SK-N-SH (cell line): ENCODE results near the gene FAM219A. TPM values are rescaled to one million over a fixed set of nuclear protein-coding genes. Genes with fewer than 3 reads are reported as not detected.

Experiments used
- CTCF ChIA-PET: fragments of 300-600, 350-600 bp; formaldehyde crosslinking; extraction: SDS; loops from one replicate; lab custom pipeline; 2021; lab: Yijun Ruan, JAX
- POLR2A ChIA-PET: fragments of 350-600 bp; sonication (Branson Sonifier 250); formaldehyde crosslinking; extraction: SDS; loops from one replicate; lab custom pipeline; 2020; ENCODE audit warnings: antibody characterized with exemption, inconsistent platforms; lab: Yijun Ruan, JAX
- DNase-seq: peaks from one replicate; pipeline ENCODE4 v3.0.0; 2012
- H2AFZ ChIP-seq: fragments of 200-600 bp; sonication (generic); 2 replicates; pipeline ENCODE4 v1.8.1; 2016; ENCODE audit warnings: antibody characterized with exemption, mild to moderate bottlenecking, low read depth
- H3F3A ChIP-seq: fragments of 200-600 bp; sonication (generic); replicated peaks from 2 replicates; pipeline ENCODE3; 2016; ENCODE audit warnings: antibody characterized with exemption, mild to moderate bottlenecking; ENCODE audit not compliant: insufficient read depth
- H3K27ac ChIP-seq, 2 experiments: fragments of 200-500 bp in 1 of 2; fragments of 200-600 bp in 1 of 2; sonication (Bioruptor generic) in 1 of 2; sonication (generic), shearing (Covaris generic) in 1 of 2; 2 replicates each; pipeline versions ENCODE4 v1.5.1 to v1.6.1; 2014 to 2016; ENCODE audit warnings: low read depth in 2 of 2, inconsistent platforms in 1 of 2, low read length in 1 of 2, mild to moderate bottlenecking in 1 of 2, mixed read lengths in 1 of 2
- H3K27me3 ChIP-seq: fragments of 200-600 bp; sonication (generic), shearing (Covaris generic); 2 replicates; pipeline ENCODE4 v1.6.1; 2016; ENCODE audit warnings: mixed run types; ENCODE audit not compliant: insufficient read depth
- H3K36me3 ChIP-seq, 2 experiments: fragments of 200-500 bp in 1 of 2; fragments of 200-600 bp in 1 of 2; sonication (Bioruptor generic) in 1 of 2; sonication (generic) in 1 of 2; replicated peaks in 1 of 2; 2 replicates each; pipeline versions ENCODE3 to v1.5.1; 2014 to 2016; ENCODE audit warnings: low read length in 1 of 2, mild to moderate bottlenecking in 1 of 2; ENCODE audit not compliant: insufficient read depth in 2 of 2, control insufficient read depth in 1 of 2
- H3K4me1 ChIP-seq, 2 experiments: fragments of 200-500 bp in 1 of 2; fragments of 200-600 bp in 1 of 2; sonication (Bioruptor generic) in 1 of 2; sonication (generic), shearing (Covaris generic) in 1 of 2; 2 replicates each; pipeline versions ENCODE4 v1.5.1 to v1.6.1; 2014 to 2016; ENCODE audit warnings: low read depth in 1 of 2, low read length in 1 of 2, mixed run types in 1 of 2; ENCODE audit not compliant: insufficient read depth in 2 of 2, control insufficient read depth in 1 of 2
- H3K4me2 ChIP-seq: fragments of 200-600 bp; sonication (generic), shearing (Covaris generic); 2 replicates; pipeline ENCODE4 v1.6.1; 2017; ENCODE audit warnings: mixed run types
- H3K4me3 ChIP-seq, 2 experiments: fragments of 200-500 bp in 1 of 2; fragments of 200-600 bp in 1 of 2; sonication (Bioruptor generic) in 1 of 2; sonication (generic), shearing (Covaris generic) in 1 of 2; 2 replicates each; pipeline versions ENCODE4 v1.5.1 to v1.8.1; 2014 to 2016; ENCODE audit warnings: low read depth in 2 of 2, inconsistent platforms in 1 of 2, low read length in 1 of 2, mild to moderate bottlenecking in 1 of 2, mixed read lengths in 1 of 2, moderate library complexity in 1 of 2
- H3K79me2 ChIP-seq: fragments of 200-600 bp; sonication (generic); 2 replicates; pipeline ENCODE4 v1.8.1; 2017; ENCODE audit warnings: mild to moderate bottlenecking; ENCODE audit not compliant: insufficient read depth
- H3K9ac ChIP-seq: fragments of 200-600 bp; sonication (generic); 2 replicates; pipeline ENCODE4 v1.6.1; 2017; ENCODE audit warnings: mixed run types
- H3K9me2 ChIP-seq: fragments of 200-600 bp; sonication (generic); 2 replicates; pipeline ENCODE4 v1.6.1; 2017; ENCODE audit warnings: mixed run types
- H3K9me3 ChIP-seq: fragments of 200-600 bp; sonication (generic); 2 replicates; pipeline ENCODE4 v1.6.1; 2017; ENCODE audit warnings: mixed run types, mild to moderate bottlenecking, moderate library complexity
- H4K20me1 ChIP-seq: fragments of 200-600 bp; sonication (generic); 2 replicates; pipeline ENCODE4 v1.6.1; 2017; ENCODE audit warnings: mild to moderate bottlenecking, mixed run types; ENCODE audit not compliant: insufficient read depth
- CHD2 ChIP-seq: fragments of 150-350 bp; IDR thresholded peaks from 2 replicates; pipeline ENCODE4 v1.6.1; 2018; ENCODE audit warnings: low read length; ENCODE audit not compliant: partially characterized antibody
- EP300 ChIP-seq, 2 experiments: IDR thresholded peaks; 2 replicates each; pipeline versions ENCODE4 v1.4.0 to v1.6.1; 2012; ENCODE audit warnings: borderline replicate concordance in 1 of 2, low read depth in 1 of 2, low read length in 1 of 2
- FOXJ3 ChIP-seq: sonication (generic); formaldehyde crosslinking; IDR thresholded peaks from 2 replicates; pipeline ENCODE4 v1.5.1; 2020; ENCODE audit warnings: mild to moderate bottlenecking, missing genetic modification reagents
- GATA2 ChIP-seq: sonication (generic); formaldehyde crosslinking; IDR thresholded peaks from 2 replicates; pipeline ENCODE4 v1.5.0; 2020; ENCODE audit warnings: mild to moderate bottlenecking, missing genetic modification reagents
- WGBS: methylation state at CpG from one replicate; pipeline ENCODE4 v1.1.6; 2017; ENCODE audit warnings: low lambda C conversion rate; 5-methylcytosine and 5-hydroxymethylcytosine counted together
- polyA plus RNA-seq, 3 experiments: library from polyadenylated mRNA; depleted of rRNA; stranded (reverse); fragments of >200 nt; gene quantifications; 2 replicates each; pipeline ENCODE4 v1.2.3, GENCODE V29; 2012
- small RNA-seq, 7 experiments: library from RNA; depleted of rRNA; stranded (forward); fragments of <200 nt; gene quantifications; one replicate each; pipeline ENCODE3, GENCODE V24; 2012

FAM219A gene
- polyA plus RNA-seq, 1 of the 3 experiments (the other 2 are of a cell fraction): 15.7 TPM

DNA sequence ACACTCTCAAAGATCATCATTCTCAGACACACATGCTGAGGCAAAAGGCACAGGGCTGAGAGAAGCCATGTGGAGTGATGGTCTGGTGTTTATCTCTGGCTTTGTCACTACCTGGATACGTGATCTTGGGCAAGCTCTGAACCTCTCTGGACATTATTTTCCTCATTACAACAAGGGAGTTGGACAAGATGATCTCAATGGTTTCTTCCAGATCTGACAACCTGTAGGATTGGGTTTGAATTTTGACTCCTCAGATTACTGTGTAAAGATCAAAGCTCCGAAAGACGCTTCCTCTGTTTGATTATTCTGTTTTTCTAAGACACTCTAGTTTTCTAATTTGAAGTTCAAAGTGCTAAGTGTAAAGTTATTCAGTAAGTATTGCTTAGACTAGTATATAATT lies 109.0 kb downstream of the FAM219A start:
- Histone ChIP-seq H3K9me2 (no peaks in the 10 kb centered on the region), H3K9me3 (no peaks in the 10 kb centered on the region), H3K4me3 (no peak overlapping the region), H4K20me1 (no peaks in the 10 kb centered on the region), H3K27ac (no peak overlapping the region), H3K36me3 (no peaks in the 10 kb centered on the region), H2AFZ (no peak overlapping the region), H3K27me3 (no peaks in the 10 kb centered on the region), H3K4me1 (peaks cover 0 to 16% of the 10 kb centered on the region in 2 experiments; a peak in 1 of 4 replicates), H3K4me2 (no peak overlapping the region), H3K9ac (no peak overlapping the region), H3F3A (no peaks in the 10 kb centered on the region), H3K79me2 (no peaks in the 10 kb centered on the region)
- POLR2A ChIA-PET: no interaction called here
- no peak for DNase-seq
- WGBS: 97% methylated on average over 3 of the region's 3 CpGs
- CTCF ChIA-PET: interaction anchor here (0.7 to 0.8 kb wide), 2 partner anchors 46 to 54 kb away, joined by 3 read pairs; no protein-coding TSS in a partner anchor
- TF ChIP-seq GATA2 (CRISPR knock-in tag) (no peak), EP300 (IDR thresholded peaks at IDR 0.05; ENCODE audit: borderline replicate concordance in 1 of 2, low read depth in 1 of 2, low read length in 1 of 2) (no peak), CHD2 (no peak), FOXJ3 (CRISPR knock-in tag) (no peak)

Small RNA genes lying within 50 kb of the gene (small RNA-seq; reads per million reads assigned to genes)
- gene RF00019 (0 reads per million in 7 experiments), gene RN7SKP24 (0 reads per million in 7 experiments)

Other genes starting within 250 kb of the FAM219A start
- gene KIF24, start 129.3 kb downstream of the FAM219A start, polyA plus RNA-seq (2012; rRNA removed): 1.2 and 1.4 TPM in 2 replicates
- gene NUDT2, start 129.0 kb downstream of the FAM219A start, polyA plus RNA-seq (2012; rRNA removed): 47.8 and 65.2 TPM in 2 replicates
- gene MYORG, start 81.7 kb downstream of the FAM219A start, polyA plus RNA-seq (2012; rRNA removed): 0.97 and 1.1 TPM in 2 replicates
- gene DNAI1, start 235 bp upstream of the FAM219A start, polyA plus RNA-seq (2012; rRNA removed): 0.46 and 0.55 TPM in 2 replicates
- 1.2 and 1.5 TPM in 2 replicates for gene ENHO, start 64.4 kb upstream of the FAM219A start, polyA plus RNA-seq (2012; rRNA removed)
- 1.8 and 3.7 TPM in 2 replicates for gene CNTFR, start 131.2 kb upstream of the FAM219A start, polyA plus RNA-seq (2012; rRNA removed)
- gene RPP25L, start 153.5 kb upstream of the FAM219A start, polyA plus RNA-seq (2012; rRNA removed): 46.3 and 47.6 TPM in 2 replicates
- gene DCTN3, start 161.9 kb upstream of the FAM219A start, polyA plus RNA-seq (2012; rRNA removed): 210 and 300 TPM in 2 replicates
- gene ARID3C, start 170.5 kb upstream of the FAM219A start, polyA plus RNA-seq (2012; rRNA removed): 0.08 and 0.11 TPM in 2 replicates
- 73.7 and 79.0 TPM in 2 replicates for gene SIGMAR1, start 179.2 kb upstream of the FAM219A start, polyA plus RNA-seq (2012; rRNA removed)
- gene GALT, start 188.1 kb upstream of the FAM219A start, polyA plus RNA-seq (2012; rRNA removed): 45.9 and 49.1 TPM in 2 replicates
- gene IL11RA, start 193.6 kb upstream of the FAM219A start, polyA plus RNA-seq (2012; rRNA removed): 16.5 and 20.8 TPM in 2 replicates
- 0.10 TPM in 1 of 2 replicates, not detected in the other for gene CCL27, start 204.1 kb upstream of the FAM219A start, polyA plus RNA-seq (2012; rRNA removed)
- not detected in 2 replicates for gene CCL19, start 232.7 kb upstream of the FAM219A start, polyA plus RNA-seq (2012; rRNA removed)